Hepatocyte (in vitro differentiated cells): ENCODE measurements around the gene SLC4A8. TPM values are rescaled to one million over a fixed set of nuclear protein-coding genes. Genes with fewer than 3 reads are reported as not detected.

Experiments
- DNase-seq: peaks from one replicate; pipeline ENCODE4 v3.0.0-alpha.2; 2016; ENCODE audit warnings: low spot score
- H2AFZ ChIP-seq: fragments of 200-600 bp; sonication (generic); 2 replicates; pipeline ENCODE4 v1.6.0; 2016; ENCODE audit warnings: antibody characterized with exemption, mild to moderate bottlenecking
- H3K27ac ChIP-seq: fragments of 200-600 bp; sonication (generic); 2 replicates; pipeline ENCODE4 v1.5.1; 2016; ENCODE audit warnings: mild to moderate bottlenecking
- H3K27me3 ChIP-seq: fragments of 200-600 bp; sonication (generic); 2 replicates; pipeline ENCODE4 v1.6.1; 2016
- H3K36me3 ChIP-seq: fragments of 200-600 bp; sonication (generic); replicated peaks from 2 replicates; pipeline ENCODE4 v1.5.1; 2016; ENCODE audit warnings: low read depth; ENCODE audit not compliant: insufficient read depth
- H3K4me1 ChIP-seq: fragments of 200-600 bp; sonication (generic); 2 replicates; pipeline ENCODE4 v1.5.1; 2016; ENCODE audit warnings: mild to moderate bottlenecking, moderate library complexity; ENCODE audit not compliant: insufficient read depth
- H3K4me2 ChIP-seq: fragments of 200-600 bp; sonication (generic); 2 replicates; pipeline ENCODE4 v1.6.0; 2016
- H3K4me3 ChIP-seq: fragments of 200-600 bp; sonication (generic); 2 replicates; pipeline ENCODE4 v1.5.1; 2016; ENCODE audit warnings: mild to moderate bottlenecking
- H3K79me2 ChIP-seq: fragments of 200-600 bp; sonication (generic); 2 replicates; pipeline ENCODE4 v1.6.0; 2017; ENCODE audit warnings: mild to moderate bottlenecking
- H3K9me2 ChIP-seq: fragments of 200-600 bp; sonication (generic); replicated peaks from 2 replicates; pipeline ENCODE4 v1.6.0; 2017; ENCODE audit warnings: mild to moderate bottlenecking; ENCODE audit not compliant: insufficient read depth
- H3K9me3 ChIP-seq: fragments of 200-600 bp; sonication (generic); 2 replicates; pipeline ENCODE4 v1.5.1; 2016; ENCODE audit warnings: low read depth, mild to moderate bottlenecking
- H4K20me1 ChIP-seq: fragments of 200-600 bp; sonication (generic); 2 replicates; pipeline ENCODE4 v1.6.0; 2016; ENCODE audit warnings: mild to moderate bottlenecking; ENCODE audit not compliant: insufficient read depth, poor library complexity, severe bottlenecking
- CTCF ChIP-seq: fragments of 200-600 bp; sonication (generic); IDR thresholded peaks from 2 replicates; pipeline ENCODE4 v1.5.1; 2016; ENCODE audit warnings: antibody characterized with exemption, mild to moderate bottlenecking; ENCODE audit not compliant: poor library complexity
- EZH2 ChIP-seq: fragments of 200-600 bp; sonication (generic); IDR thresholded peaks from 2 replicates; pipeline ENCODE4 v1.6.1; 2016; ENCODE audit warnings: antibody characterized with exemption, mild to moderate bottlenecking, borderline replicate concordance
- EZH2phosphoT487 ChIP-seq: fragments of 200-600 bp; sonication (generic); IDR thresholded peaks from one replicate; pipeline ENCODE4 v1.6.1; 2018; ENCODE audit warnings: antibody characterized with exemption, mild to moderate bottlenecking, low read depth, moderate library complexity; ENCODE audit not compliant: unreplicated experiment, severe bottlenecking
- WGBS: methylation state at CpG from one replicate; pipeline ENCODE4 v1.1.6; 2016; ENCODE audit warnings: low lambda C conversion rate; ENCODE audit errors: missing lambda C conversion rate; 5-methylcytosine and 5-hydroxymethylcytosine counted together
- polyA plus RNA-seq: library from polyadenylated mRNA; unstranded; fragments of >200 nt; fragmentation: Nextera tagmentation; extraction: Ambion mirVana; gene quantifications from 2 replicates; pipeline ENCODE4 v1.2.1, GENCODE V29; 2016
- total RNA-seq: library from RNA; depleted of rRNA; stranded (reverse); fragments of >200 nt; gene quantifications from 2 replicates; pipeline ENCODE4 v1.2.3, GENCODE V29; 2014

The SLC4A8 gene
- total and polyA plus RNA-seq, 2 experiments from 2014 or later, result 14.9 to 18.0 TPM

GRCh38 chr12:51390457-51390856 is 34.2 kb upstream of the SLC4A8 start:
- Histone ChIP-seq H3K9me2 (no peaks in the 10 kb centered on the region), H3K27ac (peak overlapping the region; percentile 63), H3K27me3 (no peaks in the 10 kb centered on the region), H3K9me3 (no peaks in the 10 kb centered on the region), H3K4me1 (peaks cover 20% of the 10 kb centered on the region), H2AFZ (peak overlapping the region; percentile 88), H4K20me1 (no peaks in the 10 kb centered on the region), H3K4me2 (peak overlapping the region; percentile 96), H3K79me2 (no peaks in the 10 kb centered on the region), H3K36me3 (no peaks in the 10 kb centered on the region), H3K4me3 (no peak overlapping the region)
- no peak for DNase-seq
- WGBS, result 73% methylated on average over 6 of the region's 6 CpGs
- no peak for TF ChIP-seq CTCF
- no peak for TF ChIP-seq EZH2phosphoT487
- TF ChIP-seq EZH2, result no peak

- H3K4me2 ChIP-seq, result peak overlapping the region; percentile 96
- no peaks in the 10 kb centered on the region for H3K27me3 ChIP-seq
- H3K9me2 ChIP-seq, result no peaks in the 10 kb centered on the region
- peaks cover 20% of the 10 kb centered on the region for H3K4me1 ChIP-seq
- H4K20me1 ChIP-seq, result no peaks in the 10 kb centered on the region
- H3K36me3 ChIP-seq, result no peaks in the 10 kb centered on the region
- H3K9me3 ChIP-seq, result no peaks in the 10 kb centered on the region
- TF ChIP-seq EZH2 (no peak), EZH2phosphoT487 (no peak), CTCF (no peak)
- DNase-seq, result peak; percentile 47
- peak overlapping the region; percentile 88 for H2AFZ ChIP-seq
- H3K27ac ChIP-seq, result peak overlapping the region; percentile 63
- WGBS, result 14% methylated on average over 8 of the region's 8 CpGs
- H3K79me2 ChIP-seq, result no peaks in the 10 kb centered on the region
- H3K4me3 ChIP-seq, result peak overlapping the region; percentile 53
Observed at GRCh38 chr12:51390891-51391282, 33.7 kb upstream of the SLC4A8 start.

- WGBS, result 3% methylated on average over 40 of the region's 73 CpGs
- Histone ChIP-seq H3K27me3 (no peaks in the 10 kb centered on the region), H3K79me2 (no peaks in the 10 kb centered on the region), H3K4me2 (peak within 1 kb of the TSS; percentile 96), H3K9me2 (no peaks in the 10 kb centered on the region), H3K9me3 (no peaks in the 10 kb centered on the region), H3K36me3 (no peaks in the 10 kb centered on the region), H3K4me3 (peak within 1 kb of the TSS; percentile 53), H4K20me1 (no peaks in the 10 kb centered on the region), H2AFZ (peak within 1 kb of the TSS; percentile 88), H3K4me1 (peaks cover 19% of the 10 kb centered on the region), H3K27ac (peak within 1 kb of the TSS; percentile 67)
- TF ChIP-seq CTCF (no peak), EZH2 (no peak), EZH2phosphoT487 (no peak)
- peak; percentile 82 for DNase-seq
Observed at GRCh38 chr12:51391283-51392123, 33.1 kb upstream of the SLC4A8 start, which contains the start of gene GALNT6. Gene GALNT6, minus strand, starts transcription at chr12:51391406. Its CDS starts 11,625 bp downstream, at chr12:51379781.
